HepG2 (cell line): Measurements from ENCODE around the gene CTU2. TPM values are rescaled to one million over a fixed set of nuclear protein-coding genes. Genes with fewer than 3 reads are reported as not detected.

ENCODE experiments used
- ATAC-seq: fragments of 200-7000 bp; cut with Tn5 transposase; 3 replicates; pipeline ENCODE4 v1.9.1; 2020; ENCODE audit warnings: mild to moderate bottlenecking, moderate library complexity
- BruUV-seq: library from RNA; stranded (reverse); fragments of 400-500 nt; replicated peaks from 2 replicates; lab custom pipeline; 2021; lab: Mats Ljungman, UMichigan
- CTCF ChIA-PET: fragments of 300-600 bp; formaldehyde crosslinking; extraction: SDS; loops from one replicate; lab custom pipeline; 2021; ENCODE audit warnings: low total read pairs, inconsistent platforms, low intra/inter-chr PET ratio; lab: Yijun Ruan, JAX
- POLR2A ChIA-PET: fragments of 350-600 bp; sonication (Branson Sonifier 250); formaldehyde crosslinking; loops from one replicate; lab custom pipeline; 2020; ENCODE audit warnings: antibody characterized with exemption, inconsistent platforms; lab: Yijun Ruan, JAX
- DNase-seq: peaks from one replicate; pipeline ENCODE4 v3.0.0-alpha.2; 2015; ENCODE audit warnings: low spot score
- FAIRE-seq: peaks from 3 replicates; lab custom pipeline; 2011; peaks lifted over from hg19 to GRCh38; lab: Jason Lieb, UNC
- H2AFZ ChIP-seq: one replicate; pipeline ENCODE4 v1.6.1; 2011; ENCODE audit warnings: low read length, inconsistent platforms
- H3K27ac ChIP-seq: fragments of 300-600 bp; 3 replicates; pipeline ENCODE4 v1.8.0; 2011; ENCODE audit warnings: mixed run types, mild to moderate bottlenecking, mixed read lengths, low read length, inconsistent platforms; ENCODE audit not compliant: insufficient read depth; ENCODE audit errors: extremely low read length
- H3K27me3 ChIP-seq, 2 experiments: fragments of 200-600 bp in 1 of 2; 2 replicates in 1 of 2; 3 replicates in 1 of 2; pipeline versions ENCODE4 v1.6.0 to v1.8.0; 2011; ENCODE audit warnings: low read length in 2 of 2, mild to moderate bottlenecking in 2 of 2, moderate library complexity in 2 of 2, inconsistent platforms in 1 of 2; ENCODE audit not compliant: insufficient read depth in 2 of 2, control insufficient read depth in 1 of 2
- H3K36me3 ChIP-seq, 2 experiments: fragments of 200-600 bp in 1 of 2; replicated peaks in 1 of 2; 2 replicates in 1 of 2; 3 replicates in 1 of 2; pipeline versions ENCODE4 v1.5.1 to v1.8.0; 2011; ENCODE audit warnings: low read length in 2 of 2, inconsistent platforms in 1 of 2; ENCODE audit not compliant: insufficient read depth in 2 of 2, control insufficient read depth in 1 of 2
- H3K4me1 ChIP-seq: 2 replicates; pipeline ENCODE4 v1.5.1; 2012; ENCODE audit warnings: low read length, inconsistent platforms; ENCODE audit not compliant: insufficient read depth
- H3K4me2 ChIP-seq: 2 replicates; pipeline ENCODE4 v1.6.0; 2011; ENCODE audit warnings: low read depth, low read length, inconsistent platforms
- H3K4me3 ChIP-seq, 3 experiments: fragments of 200-600 bp in 1 of 3; sonication (generic), shearing (Covaris generic) in 1 of 3; replicated peaks in 1 of 3; 2 replicates each; pipeline ENCODE4 v1.5.1; 2011 to 2016; ENCODE audit warnings: low read length in 3 of 3, inconsistent platforms in 2 of 3, low read depth in 2 of 3, mild to moderate bottlenecking in 2 of 3, control low read depth in 1 of 3, mixed read lengths in 1 of 3; ENCODE audit not compliant: insufficient read depth in 1 of 3
- H3K79me2 ChIP-seq: one replicate; pipeline ENCODE4 v1.6.1; 2011; ENCODE audit warnings: low read length, inconsistent platforms; ENCODE audit not compliant: insufficient read depth
- H3K9ac ChIP-seq: 2 replicates; pipeline ENCODE4 v1.6.0; 2011; ENCODE audit warnings: mild to moderate bottlenecking, low read depth, low read length, inconsistent platforms; ENCODE audit not compliant: insufficient read depth
- H3K9me3 ChIP-seq: 2 replicates; pipeline ENCODE4 v1.5.1; 2012; ENCODE audit warnings: mild to moderate bottlenecking, low read length
- H4K20me1 ChIP-seq: 2 replicates; pipeline ENCODE4 v1.6.0; 2011; ENCODE audit warnings: inconsistent platforms, mild to moderate bottlenecking, low read length, moderate library complexity; ENCODE audit not compliant: insufficient read depth
- HIVEP1 ChIP-seq: sonication (generic); formaldehyde crosslinking; IDR thresholded peaks from 2 replicates; pipeline ENCODE4 v1.4.0; 2020; ENCODE audit warnings: mild to moderate bottlenecking, missing genetic modification reagents
- NR1H2 ChIP-seq: sonication (generic); formaldehyde crosslinking; IDR thresholded peaks from 2 replicates; pipeline ENCODE4 v1.8.1; 2022; ENCODE audit warnings: low read depth, missing genetic modification reagents, borderline replicate concordance
- RAD51 ChIP-seq: fragments of 450-650 bp; IDR thresholded peaks from 2 replicates; pipeline ENCODE4 v1.6.1; 2016; ENCODE audit warnings: borderline replicate concordance
- ZNF3 ChIP-seq: IDR thresholded peaks from 2 replicates; pipeline ENCODE4 v1.7.0; 2017; ENCODE audit warnings: inconsistent platforms
- ZNF841 ChIP-seq: sonication (generic); formaldehyde crosslinking; IDR thresholded peaks from 2 replicates; pipeline ENCODE4 v1.8.1; 2023; ENCODE audit warnings: missing genetic modification reagents, borderline replicate concordance
- WGBS: methylation state at CpG from one replicate; pipeline ENCODE4 v1.1.6; 2017; ENCODE audit warnings: low lambda C conversion rate; 5-methylcytosine and 5-hydroxymethylcytosine counted together
- in situ Hi-C: cut with HindIII; loops from 2 replicates; pipeline ENCODE4 v1.10.0; 2017; ENCODE audit warnings: low pct_unique_long_range_greater_than_20kb; ENCODE audit not compliant: extremely low pct_ligation_motif_present
- intact Hi-C: fragments of 100-400 bp; cut with micrococcal nuclease; formaldehyde crosslinking; loops from one replicate; pipeline ENCODE4 v1.10.0; 2022; ENCODE audit not compliant: unreplicated experiment
- polyA plus RNA-seq, 8 experiments: library from polyadenylated mRNA; depleted of rRNA in 3 of 8; stranded (reverse) in 7 of 8; unstranded in 1 of 8; fragments of >200 nt; fragmentation: Illumina TruSeq in 4 of 8; extraction: Trizol in 4 of 8; gene quantifications; 2 replicates each; pipeline versions ENCODE4 v1.2.1 to v1.2.3, GENCODE V29; 2011 to 2016; ENCODE audit warnings: low read depth in 4 of 8, missing spikeins in 1 of 8, mixed read lengths in 1 of 8; ENCODE audit not compliant: insufficient read depth in 1 of 8
- total RNA-seq, 5 experiments: library from RNA; depleted of rRNA; stranded (reverse); fragments of >200 nt; fragmentation: Illumina TruSeq; extraction: Trizol; gene quantifications; 2 replicates each; pipeline ENCODE4 v1.2.3, GENCODE V29; 2016; ENCODE audit warnings: low read depth in 1 of 5
- TF ChIP-seq, protein P1 (sequence below): sonication (generic); formaldehyde crosslinking; IDR thresholded peaks from 2 replicates; pipeline ENCODE4 v1.5.0; 2020; ENCODE audit warnings: mild to moderate bottlenecking, missing genetic modification reagents
- TF ChIP-seq, protein P2 (sequence below): sonication (generic); formaldehyde crosslinking; IDR thresholded peaks from 2 replicates; pipeline ENCODE4 v1.4.0; 2020; ENCODE audit warnings: mild to moderate bottlenecking, missing genetic modification reagents
- TF ChIP-seq, protein P3 (sequence below): sonication (generic); formaldehyde crosslinking; IDR thresholded peaks from 2 replicates; pipeline ENCODE4 v1.4.0; 2020; ENCODE audit warnings: mild to moderate bottlenecking, missing genetic modification reagents
- TF ChIP-seq, protein P4 (sequence below): sonication (generic); formaldehyde crosslinking; IDR thresholded peaks from 2 replicates; pipeline ENCODE4 v1.5.0; 2020; ENCODE audit warnings: mild to moderate bottlenecking, missing genetic modification reagents
- TF ChIP-seq, protein P5 (sequence below): sonication (generic); formaldehyde crosslinking; IDR thresholded peaks from 2 replicates; pipeline ENCODE4 v1.5.0; 2020; ENCODE audit warnings: missing genetic modification reagents, mild to moderate bottlenecking, borderline replicate concordance

CTU2 gene
- total and polyA plus RNA-seq, 2 of the 13 experiments (the other 11 are each of a cell fraction or from before 2014, with no cell fraction given), result 13.3 to 21.9 TPM

DNA sequence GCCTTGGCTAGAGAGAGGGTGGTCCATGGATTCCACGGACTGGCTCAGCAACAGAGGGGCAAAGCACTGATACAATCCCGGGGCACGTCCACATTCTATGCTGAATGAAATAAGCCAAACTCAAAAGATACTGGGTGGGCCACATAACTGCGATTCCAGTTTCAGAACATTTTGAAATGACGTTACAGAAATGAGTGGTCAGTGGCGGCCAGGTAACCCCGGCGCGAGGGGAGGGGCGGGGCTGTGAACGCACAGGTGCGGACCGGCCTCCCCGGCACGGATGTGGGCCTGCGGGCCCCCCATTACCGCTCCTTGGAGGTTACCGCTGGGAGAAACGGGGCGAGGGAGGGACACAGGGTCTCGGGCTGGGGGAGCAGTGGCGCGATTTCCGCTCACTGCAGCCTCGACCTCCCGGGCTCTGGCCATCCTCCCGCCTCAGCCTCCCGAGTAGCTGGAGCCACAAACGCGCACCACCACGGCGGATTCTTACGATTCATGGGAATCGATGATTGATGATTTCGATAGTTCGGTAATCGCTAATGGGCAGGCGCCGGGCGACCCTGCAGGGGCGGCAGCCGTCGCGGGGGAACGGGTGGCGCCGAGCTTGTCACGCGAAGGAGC lies 44.0 kb upstream of the CTU2 start:
- CTCF ChIA-PET, result no interaction called here
- no peak overlapping the region for H2AFZ ChIP-seq
- intact Hi-C loops (loop anchor here (2.0 kb wide), 1 partner anchor 38 kb away; no protein-coding TSS in a partner anchor), in situ Hi-C loops (no loop called here)
- no peaks in the 10 kb centered on the region for H3K27me3 ChIP-seq
- H3K36me3 ChIP-seq, result peaks cover 7 to 29% of the 10 kb centered on the region in 2 experiments
- H3K9ac ChIP-seq, result peak overlapping the region; percentile 91
- H3K4me2 ChIP-seq, result peak overlapping the region; percentile 82
- peak; percentile 1; the same call in 2 of the 3 replicates for ATAC-seq
- no peaks in the 10 kb centered on the region for H3K9me3 ChIP-seq
- H3K4me3 ChIP-seq, result peak overlapping the region; percentile 81 to 95 (median 91)
- H3K27ac ChIP-seq, result peak overlapping the region; percentile 72
- WGBS, result under 1% methylated on average over 26 of the region's 49 CpGs
- POLR2A ChIA-PET, result interaction anchor here (0.8 to 2.6 kb wide), 13 partner anchors 8 to 122 kb away, joined by 3 to 51 read pairs (median 4); partner anchors contain the start of genes CYBA and ZC3H18
- peaks cover 44% of the 10 kb centered on the region for H3K4me1 ChIP-seq
- H3K79me2 ChIP-seq, result peaks cover 82% of the 10 kb centered on the region
- peaks cover 42% of the 10 kb centered on the region for H4K20me1 ChIP-seq
- no peak for DNase-seq
- TSS peak; percentile 76 for BruUV-seq
- no peak for FAIRE-seq
- TF ChIP-seq NR1H2, result peak; percentile 72; the same call in 1 of the 2 replicates
- peak; percentile 55; the same call in 1 of the 2 replicates for TF ChIP-seq ZNF841 (CRISPR knock-in tag)
- 0 out of 2 replicates have a peak, but pooled peaks have one; percentile 39 for TF ChIP-seq HIVEP1 (CRISPR knock-in tag)
- no peak for TF ChIP-seq ZNF3 (CRISPR knock-in tag)
- TF ChIP-seq, protein P1, sequence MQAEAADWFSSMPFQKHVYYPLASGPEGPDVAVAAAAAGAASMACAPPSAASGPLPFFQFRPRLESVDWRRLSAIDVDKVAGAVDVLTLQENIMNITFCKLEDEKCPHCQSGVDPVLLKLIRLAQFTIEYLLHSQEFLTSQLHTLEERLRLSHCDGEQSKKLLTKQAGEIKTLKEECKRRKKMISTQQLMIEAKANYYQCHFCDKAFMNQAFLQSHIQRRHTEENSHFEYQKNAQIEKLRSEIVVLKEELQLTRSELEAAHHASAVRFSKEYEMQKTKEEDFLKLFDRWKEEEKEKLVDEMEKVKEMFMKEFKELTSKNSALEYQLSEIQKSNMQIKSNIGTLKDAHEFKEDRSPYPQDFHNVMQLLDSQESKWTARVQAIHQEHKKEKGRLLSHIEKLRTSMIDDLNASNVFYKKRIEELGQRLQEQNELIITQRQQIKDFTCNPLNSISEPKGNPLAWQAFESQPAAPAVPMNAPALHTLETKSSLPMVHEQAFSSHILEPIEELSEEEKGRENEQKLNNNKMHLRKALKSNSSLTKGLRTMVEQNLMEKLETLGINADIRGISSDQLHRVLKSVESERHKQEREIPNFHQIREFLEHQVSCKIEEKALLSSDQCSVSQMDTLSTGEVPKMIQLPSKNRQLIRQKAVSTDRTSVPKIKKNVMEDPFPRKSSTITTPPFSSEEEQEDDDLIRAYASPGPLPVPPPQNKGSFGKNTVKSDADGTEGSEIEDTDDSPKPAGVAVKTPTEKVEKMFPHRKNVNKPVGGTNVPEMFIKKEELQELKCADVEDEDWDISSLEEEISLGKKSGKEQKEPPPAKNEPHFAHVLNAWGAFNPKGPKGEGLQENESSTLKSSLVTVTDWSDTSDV (CRISPR knock-in tag), result peak; percentile 68; the same call in 1 of the 2 replicates
- TF ChIP-seq, protein P2, sequence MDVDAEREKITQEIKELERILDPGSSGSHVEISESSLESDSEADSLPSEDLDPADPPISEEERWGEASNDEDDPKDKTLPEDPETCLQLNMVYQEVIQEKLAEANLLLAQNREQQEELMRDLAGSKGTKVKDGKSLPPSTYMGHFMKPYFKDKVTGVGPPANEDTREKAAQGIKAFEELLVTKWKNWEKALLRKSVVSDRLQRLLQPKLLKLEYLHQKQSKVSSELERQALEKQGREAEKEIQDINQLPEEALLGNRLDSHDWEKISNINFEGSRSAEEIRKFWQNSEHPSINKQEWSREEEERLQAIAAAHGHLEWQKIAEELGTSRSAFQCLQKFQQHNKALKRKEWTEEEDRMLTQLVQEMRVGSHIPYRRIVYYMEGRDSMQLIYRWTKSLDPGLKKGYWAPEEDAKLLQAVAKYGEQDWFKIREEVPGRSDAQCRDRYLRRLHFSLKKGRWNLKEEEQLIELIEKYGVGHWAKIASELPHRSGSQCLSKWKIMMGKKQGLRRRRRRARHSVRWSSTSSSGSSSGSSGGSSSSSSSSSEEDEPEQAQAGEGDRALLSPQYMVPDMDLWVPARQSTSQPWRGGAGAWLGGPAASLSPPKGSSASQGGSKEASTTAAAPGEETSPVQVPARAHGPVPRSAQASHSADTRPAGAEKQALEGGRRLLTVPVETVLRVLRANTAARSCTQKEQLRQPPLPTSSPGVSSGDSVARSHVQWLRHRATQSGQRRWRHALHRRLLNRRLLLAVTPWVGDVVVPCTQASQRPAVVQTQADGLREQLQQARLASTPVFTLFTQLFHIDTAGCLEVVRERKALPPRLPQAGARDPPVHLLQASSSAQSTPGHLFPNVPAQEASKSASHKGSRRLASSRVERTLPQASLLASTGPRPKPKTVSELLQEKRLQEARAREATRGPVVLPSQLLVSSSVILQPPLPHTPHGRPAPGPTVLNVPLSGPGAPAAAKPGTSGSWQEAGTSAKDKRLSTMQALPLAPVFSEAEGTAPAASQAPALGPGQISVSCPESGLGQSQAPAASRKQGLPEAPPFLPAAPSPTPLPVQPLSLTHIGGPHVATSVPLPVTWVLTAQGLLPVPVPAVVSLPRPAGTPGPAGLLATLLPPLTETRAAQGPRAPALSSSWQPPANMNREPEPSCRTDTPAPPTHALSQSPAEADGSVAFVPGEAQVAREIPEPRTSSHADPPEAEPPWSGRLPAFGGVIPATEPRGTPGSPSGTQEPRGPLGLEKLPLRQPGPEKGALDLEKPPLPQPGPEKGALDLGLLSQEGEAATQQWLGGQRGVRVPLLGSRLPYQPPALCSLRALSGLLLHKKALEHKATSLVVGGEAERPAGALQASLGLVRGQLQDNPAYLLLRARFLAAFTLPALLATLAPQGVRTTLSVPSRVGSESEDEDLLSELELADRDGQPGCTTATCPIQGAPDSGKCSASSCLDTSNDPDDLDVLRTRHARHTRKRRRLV (CRISPR knock-in tag), result peak; percentile 28; the same call in 1 of the 2 replicates
- TF ChIP-seq, protein P3, sequence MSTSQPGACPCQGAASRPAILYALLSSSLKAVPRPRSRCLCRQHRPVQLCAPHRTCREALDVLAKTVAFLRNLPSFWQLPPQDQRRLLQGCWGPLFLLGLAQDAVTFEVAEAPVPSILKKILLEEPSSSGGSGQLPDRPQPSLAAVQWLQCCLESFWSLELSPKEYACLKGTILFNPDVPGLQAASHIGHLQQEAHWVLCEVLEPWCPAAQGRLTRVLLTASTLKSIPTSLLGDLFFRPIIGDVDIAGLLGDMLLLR (CRISPR knock-in tag), result peak; percentile 15; the same call in 1 of the 2 replicates
- TF ChIP-seq, protein P4, sequence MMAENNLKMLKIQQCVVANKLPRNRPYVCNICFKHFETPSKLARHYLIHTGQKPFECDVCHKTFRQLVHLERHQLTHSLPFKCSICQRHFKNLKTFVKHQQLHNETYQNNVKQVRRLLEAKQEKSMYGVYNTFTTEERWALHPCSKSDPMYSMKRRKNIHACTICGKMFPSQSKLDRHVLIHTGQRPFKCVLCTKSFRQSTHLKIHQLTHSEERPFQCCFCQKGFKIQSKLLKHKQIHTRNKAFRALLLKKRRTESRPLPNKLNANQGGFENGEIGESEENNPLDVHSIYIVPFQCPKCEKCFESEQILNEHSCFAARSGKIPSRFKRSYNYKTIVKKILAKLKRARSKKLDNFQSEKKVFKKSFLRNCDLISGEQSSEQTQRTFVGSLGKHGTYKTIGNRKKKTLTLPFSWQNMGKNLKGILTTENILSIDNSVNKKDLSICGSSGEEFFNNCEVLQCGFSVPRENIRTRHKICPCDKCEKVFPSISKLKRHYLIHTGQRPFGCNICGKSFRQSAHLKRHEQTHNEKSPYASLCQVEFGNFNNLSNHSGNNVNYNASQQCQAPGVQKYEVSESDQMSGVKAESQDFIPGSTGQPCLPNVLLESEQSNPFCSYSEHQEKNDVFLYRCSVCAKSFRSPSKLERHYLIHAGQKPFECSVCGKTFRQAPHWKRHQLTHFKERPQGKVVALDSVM (CRISPR knock-in tag), result peak; percentile 99
- TF ChIP-seq, protein P5, sequence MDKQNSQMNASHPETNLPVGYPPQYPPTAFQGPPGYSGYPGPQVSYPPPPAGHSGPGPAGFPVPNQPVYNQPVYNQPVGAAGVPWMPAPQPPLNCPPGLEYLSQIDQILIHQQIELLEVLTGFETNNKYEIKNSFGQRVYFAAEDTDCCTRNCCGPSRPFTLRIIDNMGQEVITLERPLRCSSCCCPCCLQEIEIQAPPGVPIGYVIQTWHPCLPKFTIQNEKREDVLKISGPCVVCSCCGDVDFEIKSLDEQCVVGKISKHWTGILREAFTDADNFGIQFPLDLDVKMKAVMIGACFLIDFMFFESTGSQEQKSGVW, result peak; percentile 48; the same call in 1 of the 2 replicates
- TF ChIP-seq RAD51, result no peak
